Sigmoid colon (tissue), 7 donors: ENCODE data around the gene METTL22. TPM values are rescaled to one million over a fixed set of nuclear protein-coding genes. Genes with fewer than 3 reads are reported as not detected.

ENCODE experiments used
- DNase-seq: peaks from one replicate; pipeline ENCODE4 v3.0.0-alpha.2; 2019
- H3K27ac ChIP-seq, 4 donors: fragments of 200-600 bp; sonication (generic); one replicate each; pipeline ENCODE4 v1.5.1; 2016 to 2019; ENCODE audit warnings: mild to moderate bottlenecking in 1 of 4
- H3K27me3 ChIP-seq, 3 donors: fragments of 200-600 bp; sonication (generic); one replicate each; pipeline ENCODE4 v1.5.1; 2019; ENCODE audit warnings: mild to moderate bottlenecking in 1 of 3
- H3K36me3 ChIP-seq, 4 donors: fragments of 200-600 bp; sonication (generic); one replicate each; pipeline ENCODE4 v1.5.1; 2016 to 2019
- H3K4me1 ChIP-seq, 4 donors: fragments of 200-600 bp; sonication (generic); one replicate each; pipeline ENCODE4 v1.5.1; 2017 to 2019
- H3K4me3 ChIP-seq, 4 donors: fragments of 200-600 bp; sonication (generic); one replicate each; pipeline ENCODE4 v1.5.1; 2017 to 2019; ENCODE audit warnings: mild to moderate bottlenecking in 2 of 4, moderate library complexity in 1 of 4
- H3K9me3 ChIP-seq, 4 donors: fragments of 200-600 bp in 3 of 4; sonication (generic) in 3 of 4; one replicate each; pipeline versions ENCODE4 v1.5.1 to v1.6.1; 2013 to 2019
- CTCF ChIP-seq, 4 experiments: fragments of 450-650 bp in 3 of 4; fragments of 200-600 bp in 1 of 4; IDR thresholded peaks; one replicate each; pipeline ENCODE4 v1.5.1; 2016 to 2019; ENCODE audit warnings: antibody characterized with exemption in 4 of 4, mild to moderate bottlenecking in 3 of 4, moderate library complexity in 2 of 4
- EP300 ChIP-seq, 4 donors: sonication (generic); formaldehyde crosslinking; IDR thresholded peaks; one replicate each; pipeline ENCODE4 v1.6.1; 2017; ENCODE audit warnings: antibody characterized with exemption in 4 of 4
- POLR2A ChIP-seq, 2 donors: fragments of 450-650 bp; IDR thresholded peaks; one replicate each; pipeline ENCODE4 v1.6.1; 2016; ENCODE audit warnings: antibody characterized with exemption in 2 of 2, mild to moderate bottlenecking in 2 of 2, moderate library complexity in 2 of 2
- POLR2AphosphoS5 ChIP-seq, 4 donors: sonication (generic); formaldehyde crosslinking; IDR thresholded peaks; one replicate each; pipeline ENCODE4 v1.6.1; 2017; ENCODE audit warnings: antibody characterized with exemption in 4 of 4
- WGBS, 2 donors: extraction: QIAGEN DNeasy Blood & Tissue Kit; methylation state at CpG; one replicate each; pipeline ENCODE4 v1.1.7; 2013; 5-methylcytosine and 5-hydroxymethylcytosine counted together
- intact Hi-C: fragments of 100-400 bp; cut with DNase I; formaldehyde crosslinking; loops from one replicate; pipeline ENCODE4 v1.15.1; 2023
- polyA plus RNA-seq, 3 donors: library from polyadenylated mRNA; stranded (reverse); fragments of 200-250 nt; gene quantifications; one replicate each; pipeline ENCODE4 v1.2.3, GENCODE V29; 2013
- small RNA-seq, 3 donors: library from RNA; depleted of rRNA; stranded (forward); fragments of <200 nt; gene quantifications; one replicate each; pipeline ENCODE3, GENCODE V24; 2016
- total RNA-seq, 4 donors: library from RNA; depleted of rRNA; stranded (reverse); fragments of >200 nt; gene quantifications; one replicate each; pipeline ENCODE4 v1.1.0, GENCODE V29; 2016
- donor health status: healthy with polysubstance abuse.
- donor health status: Bipolar disorder and iron deficiency.
- donor health status: healthy.

The METTL22 gene
- total and polyA plus RNA-seq, 7 donors: 8.6 to 55.1 (median 25.3) TPM

- no peak overlapping the region for H3K4me3 ChIP-seq
- H3K27ac ChIP-seq: no peak overlapping the region
- peaks cover 0 to 11% (median 4%) of the 10 kb centered on the region in 4 donors for H3K9me3 ChIP-seq
- TF ChIP-seq CTCF (IDR thresholded peaks at IDR 0.05) (no peak), POLR2A (IDR thresholded peaks at IDR 0.05) (no peak), EP300 (IDR thresholded peaks at IDR 0.05) (no peak)
- WGBS, 2 donors: 75 to 85% methylated on average over 8 of the region's 8 CpGs
- DNase-seq: no peak
- no peaks in the 10 kb centered on the region for H3K4me1 ChIP-seq
- H3K36me3 ChIP-seq: no peaks in the 10 kb centered on the region
- intact Hi-C loops: no loop called here
- H3K27me3 ChIP-seq: no peaks in the 10 kb centered on the region
Measured at GRCh38 chr16:8691728-8692127, 70.2 kb downstream of the METTL22 start.

GRCh38 chr16:8694795-8695728 is 73.6 kb downstream of the METTL22 start:
- 84 to 91% methylated on average over 18 of the region's 18 CpGs for WGBS, 2 donors

GRCh38 chr16:8696880-8697279 is 75.4 kb downstream of the METTL22 start:
- intact Hi-C loops: no loop called here
- TF ChIP-seq POLR2A (IDR thresholded peaks at IDR 0.05) (no peak), EP300 (IDR thresholded peaks at IDR 0.05) (no peak), CTCF (IDR thresholded peaks at IDR 0.05) (no peak), POLR2AphosphoS5 (IDR thresholded peaks at IDR 0.05) (no peak)
- Histone ChIP-seq H3K27me3 (no peaks in the 10 kb centered on the region), H3K4me3 (no peak overlapping the region), H3K4me1 (no peaks in the 10 kb centered on the region), H3K27ac (no peak overlapping the region), H3K9me3 (no peaks in the 10 kb centered on the region), H3K36me3 (no peaks in the 10 kb centered on the region)
- 89 to 90% methylated on average over 12 of the region's 12 CpGs for WGBS, 2 donors
- no peak for DNase-seq

More at GRCh38 chr16:8694795-8695728, 73.6 kb downstream of the METTL22 start:
- Histone ChIP-seq H3K36me3 (no peaks in the 10 kb centered on the region), H3K27ac (no peak overlapping the region), H3K4me1 (no peaks in the 10 kb centered on the region), H3K27me3 (no peaks in the 10 kb centered on the region), H3K9me3 (peaks cover 0 to 2% (median 0%) of the 10 kb centered on the region in 4 donors), H3K4me3 (no peak overlapping the region)
- DNase-seq: no peak
- intact Hi-C loops: no loop called here
- TF ChIP-seq POLR2A (IDR thresholded peaks at IDR 0.05): no peak

GRCh38 chr16:8697965-8698364 is 76.5 kb downstream of the METTL22 start:
- Histone ChIP-seq H3K27ac (no peak overlapping the region), H3K27me3 (no peaks in the 10 kb centered on the region), H3K36me3 (no peaks in the 10 kb centered on the region), H3K9me3 (no peaks in the 10 kb centered on the region), H3K4me1 (no peaks in the 10 kb centered on the region), H3K4me3 (no peak overlapping the region)
- DNase-seq: no peak
- 31 to 34% methylated on average over 3 of the region's 3 CpGs for WGBS, 2 donors
- TF ChIP-seq POLR2A (IDR thresholded peaks at IDR 0.05) (no peak), CTCF (IDR thresholded peaks at IDR 0.05) (no peak), POLR2AphosphoS5 (IDR thresholded peaks at IDR 0.05) (no peak), EP300 (IDR thresholded peaks at IDR 0.05) (no peak)
- intact Hi-C loops: no loop called here

Small RNA genes lying within 50 kb of the gene (small RNA-seq; reads per million reads assigned to genes)
- 0 reads per million in 3 donors for gene RN7SL743P

Other genes with a start within 250 kb of the METTL22 start
- not detected for gene TMEM114, start 31.2 kb upstream of the METTL22 start, total RNA-seq
- not detected for gene TMEM114, start 31.2 kb upstream of the METTL22 start, polyA plus RNA-seq
- 1 to 10 TPM; 4.1 to 8.3 (median 6.0) TPM for gene ABAT, start 52.9 kb downstream of the METTL22 start, total RNA-seq
- 10 to 100 TPM in 1 of 3 donors, 1 to 10 TPM in 2; 8.2 to 12.0 (median 9.6) TPM for gene ABAT, start 52.9 kb downstream of the METTL22 start, polyA plus RNA-seq
- 10 to 100 TPM in 2 of 4 donors, 1 to 10 TPM in 2; 1.9 to 13.3 (median 8.7) TPM for gene TMEM186, start 175.9 kb downstream of the METTL22 start, total RNA-seq
- 10 to 100 TPM in 1 of 3 donors, 1 to 10 TPM in 2; 9.0 to 13.9 (median 9.9) TPM for gene TMEM186, start 175.9 kb downstream of the METTL22 start, polyA plus RNA-seq
- gene PMM2, start 176.1 kb downstream of the METTL22 start, total RNA-seq: 10 to 100 TPM; 13.6 to 22.1 (median 18.4) TPM
- 10 to 100 TPM; 29.8 to 52.4 (median 33.6) TPM for gene PMM2, start 176.1 kb downstream of the METTL22 start, polyA plus RNA-seq
- gene CARHSP1, start 247.3 kb downstream of the METTL22 start, total RNA-seq: 10 to 100 TPM; 32.1 to 79.5 (median 52.8) TPM
- gene CARHSP1, start 247.3 kb downstream of the METTL22 start, polyA plus RNA-seq: 100 to 1,000 TPM; 121 to 154 (median 134) TPM